Femur (tissue), 1 donor: ENCODE data around the gene CNGB1.
"Not testable (repeated sequence)": the region's sequence is repeated elsewhere in the genome, so short reads cannot be mapped to it uniquely, and the experiment has no call there.

Experiments
- DNase-seq: peaks from one replicate; pipeline ENCODE4 v3.0.0-alpha.2; 2017

CNGB1 gene

DNA sequence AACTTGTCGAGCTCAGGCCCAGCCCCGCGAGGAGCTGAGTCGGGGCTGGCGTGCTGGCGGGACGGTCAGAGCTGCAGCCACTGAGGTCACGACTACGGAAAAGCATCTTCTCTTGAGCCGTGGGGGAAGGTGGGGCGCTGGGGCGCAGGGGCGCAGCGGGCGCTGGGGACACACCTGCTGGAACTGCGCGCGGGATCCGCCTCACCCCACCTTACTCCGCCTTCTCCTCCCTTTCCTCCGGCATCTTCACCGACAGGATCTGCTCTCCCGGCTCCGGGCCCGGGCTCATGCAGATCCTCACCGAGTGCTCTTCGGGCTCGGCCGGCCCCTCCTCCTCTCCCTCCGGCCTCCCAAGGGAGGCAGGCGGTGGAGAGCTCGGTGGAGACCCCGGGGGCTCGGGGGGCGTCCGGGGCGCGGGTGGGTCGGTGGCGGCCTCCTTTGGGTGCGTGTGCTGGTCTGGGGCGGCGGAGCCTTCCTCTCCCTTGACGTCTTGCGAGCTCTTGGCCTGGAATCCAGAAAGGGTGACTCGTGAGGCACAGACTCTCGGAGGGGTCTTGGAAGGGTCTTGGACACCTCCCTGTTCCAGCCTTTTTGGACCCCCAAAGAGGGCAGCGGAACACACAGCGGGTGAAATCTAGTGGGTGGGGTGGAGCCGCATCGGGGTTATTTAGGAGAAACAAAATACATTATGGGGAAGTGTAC lies 86.8 kb downstream of the CNGB1 start:
- DNase-seq: no peak

DNA sequence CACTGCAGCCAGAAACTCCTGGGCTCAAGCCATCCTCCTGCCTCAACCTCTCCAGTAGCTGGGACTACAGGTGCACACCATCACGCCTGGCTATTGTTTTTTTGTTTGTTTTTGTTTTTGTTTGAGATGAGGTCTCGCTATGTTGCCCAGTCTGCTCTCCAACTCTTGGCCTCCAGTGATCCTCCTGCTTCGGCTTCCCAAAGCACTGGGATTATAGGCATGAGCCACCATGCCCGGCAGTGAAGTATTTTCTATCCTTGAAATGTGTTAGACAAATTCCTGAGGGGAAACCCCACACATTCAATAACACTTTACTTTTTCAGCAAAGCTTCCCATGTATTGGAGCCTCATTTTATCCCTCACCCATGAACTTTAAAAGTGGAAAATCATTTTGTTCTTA lies 87.4 kb downstream of the CNGB1 start:
- DNase-seq: no peak

DNA sequence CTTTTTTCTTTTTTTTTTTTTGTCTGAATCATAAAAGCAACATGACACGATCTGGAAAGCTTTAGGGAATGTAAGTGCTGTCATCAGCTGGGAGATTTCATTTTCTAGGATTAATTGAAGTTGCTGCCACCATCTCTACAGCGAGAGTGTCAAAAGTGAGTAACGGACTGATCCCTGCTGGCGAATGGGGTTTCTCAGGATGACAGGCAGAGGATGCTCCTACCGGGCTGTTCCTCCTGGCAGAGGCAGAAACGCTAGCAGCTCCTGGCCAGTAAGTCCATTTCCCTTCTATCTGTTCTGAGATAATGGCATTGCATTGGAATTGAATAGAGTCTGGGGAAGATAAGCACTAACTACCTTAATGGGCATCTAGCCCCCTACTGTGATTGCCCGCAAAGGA lies 88.1 kb downstream of the CNGB1 start:
- DNase-seq: no peak

DNA sequence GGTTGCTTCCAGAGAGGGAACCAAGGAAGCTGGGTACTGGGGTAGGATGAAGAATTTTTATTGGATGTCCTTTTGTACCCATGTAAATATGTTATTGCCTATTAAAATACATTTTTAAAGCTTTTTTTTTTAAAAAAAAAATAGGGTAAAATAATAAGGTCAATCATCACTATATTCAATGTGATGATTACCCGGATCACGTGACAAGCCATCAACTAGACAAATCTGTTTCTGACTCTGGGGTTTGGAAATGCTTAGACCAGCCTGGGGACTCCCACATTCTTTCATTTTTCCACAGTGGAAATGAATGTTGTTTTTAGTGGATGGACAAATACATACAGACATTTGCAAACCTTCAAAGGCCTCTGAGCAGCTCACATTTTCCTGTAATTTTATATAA lies 88.7 kb downstream of the CNGB1 start:
- no peak for DNase-seq

DNA sequence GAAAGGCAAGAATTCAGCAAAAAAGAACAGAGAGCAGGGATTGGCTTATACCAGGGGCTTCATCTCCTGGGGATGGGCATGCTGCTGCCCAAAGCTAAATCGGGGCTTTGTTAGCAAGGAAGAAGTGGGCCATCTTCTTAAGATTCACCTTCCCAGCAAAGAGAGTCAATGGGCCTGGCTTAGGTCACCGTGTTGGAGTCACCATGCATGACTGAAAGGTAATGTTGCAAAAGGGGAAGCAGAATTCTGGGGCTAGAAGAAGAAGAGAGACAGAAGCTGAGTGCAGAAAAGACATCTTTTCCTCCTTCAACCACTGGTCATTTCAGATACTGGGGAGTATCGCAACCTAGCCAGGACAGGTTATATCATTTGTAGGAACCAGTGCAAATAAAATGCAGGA lies 92.3 kb downstream of the CNGB1 start:
- no peak for DNase-seq

DNA sequence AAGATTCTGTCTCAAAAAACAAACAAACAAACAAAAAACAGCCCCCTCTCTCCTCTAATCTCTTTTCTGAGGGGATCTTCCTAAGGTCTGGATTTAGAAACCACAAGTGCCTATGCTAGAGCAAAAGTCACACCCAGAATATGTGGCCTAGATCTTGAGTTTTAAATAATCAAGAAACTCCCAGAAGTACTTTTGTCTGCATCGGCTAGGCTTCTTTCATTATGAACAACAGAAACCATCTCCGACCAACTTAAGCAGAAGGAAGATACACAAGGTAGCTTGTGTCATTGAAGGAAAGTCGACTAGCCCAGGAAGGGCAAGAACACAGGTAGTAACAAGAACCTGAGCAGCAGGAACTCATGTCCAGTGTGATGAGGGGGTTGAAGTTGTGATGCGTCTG lies 94.7 kb downstream of the CNGB1 start:
- no peak for DNase-seq

DNA sequence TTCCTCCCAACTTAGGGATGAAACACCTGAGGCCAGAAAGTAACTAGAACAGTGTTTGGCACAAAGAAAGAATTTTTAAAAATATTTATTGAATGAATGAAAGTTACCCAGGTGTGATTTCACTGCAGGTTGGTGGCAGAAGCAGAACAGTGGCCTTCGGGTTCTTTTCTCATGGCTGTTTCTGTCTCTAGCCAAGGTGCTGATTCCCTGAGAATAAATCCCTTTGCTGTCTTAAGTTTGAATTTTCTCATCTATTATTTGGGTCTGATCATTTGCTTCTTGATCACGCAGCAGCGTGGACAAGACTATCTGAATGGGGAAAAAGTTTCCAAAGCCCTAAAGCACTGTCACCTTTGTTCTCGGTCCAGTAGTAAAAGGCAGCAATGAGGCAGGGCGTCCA lies 95.6 kb downstream of the CNGB1 start:
- no peak for DNase-seq

DNA sequence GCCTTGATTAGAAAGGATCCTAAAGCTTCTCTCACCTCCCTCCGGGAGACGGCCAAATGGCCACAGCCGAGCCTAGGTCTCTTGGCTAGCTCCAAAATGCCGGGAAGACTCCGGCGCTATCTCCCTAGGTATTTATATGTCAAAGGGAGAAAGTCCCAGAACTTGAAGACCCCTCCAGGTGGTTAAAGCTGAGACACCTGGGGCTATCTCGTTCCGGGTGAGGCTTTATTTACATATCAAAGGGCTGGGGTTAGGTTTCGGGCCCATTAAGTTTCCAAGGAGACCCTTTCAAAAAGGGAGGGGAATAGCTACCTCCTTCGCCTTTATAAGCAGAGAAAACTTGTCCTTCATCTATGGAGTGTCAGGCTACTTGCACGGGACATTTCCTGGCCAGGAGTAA lies 97.7 kb downstream of the CNGB1 start:
- DNase-seq: no peak

DNA sequence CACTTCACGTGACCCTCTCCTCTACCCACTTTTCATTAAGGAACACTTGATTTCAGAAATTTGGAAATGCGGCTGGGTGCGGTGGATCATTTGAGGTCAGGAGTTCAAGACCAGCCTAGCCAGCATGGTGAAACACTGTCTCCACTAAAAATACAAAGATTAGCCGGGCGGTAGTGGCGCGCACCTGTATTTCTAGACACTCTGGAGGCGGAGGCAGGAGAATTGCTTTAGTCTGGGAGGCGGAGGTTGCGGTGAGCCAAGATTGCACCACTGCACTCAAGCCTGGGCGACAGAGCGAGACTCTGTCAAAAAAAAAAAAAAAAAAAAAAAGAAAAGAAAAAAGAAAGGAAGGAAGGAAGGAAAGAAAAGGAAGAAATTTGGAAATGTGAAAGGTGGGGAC lies 98.2 kb downstream of the CNGB1 start:
- DNase-seq: not testable (repeated sequence)

DNA sequence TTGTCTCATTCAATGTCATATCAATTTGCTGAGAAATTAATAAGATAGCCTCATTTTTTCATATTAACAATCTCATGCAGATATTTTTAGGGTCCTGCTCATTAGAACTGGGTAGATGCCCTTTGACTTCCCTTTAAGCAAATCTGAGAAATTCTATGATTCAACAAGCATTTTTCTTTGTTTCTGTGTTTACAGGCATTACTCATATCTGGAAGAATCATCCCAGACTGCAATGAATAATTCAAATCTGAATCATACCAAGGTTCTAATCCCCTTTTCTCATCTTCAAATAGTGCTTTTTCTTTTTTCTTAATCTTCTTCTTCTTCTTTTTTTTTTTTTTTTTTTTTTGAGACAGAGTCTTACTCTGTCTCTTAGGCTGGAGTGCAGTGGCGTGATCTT lies 99.5 kb downstream of the CNGB1 start:
- no peak for DNase-seq

DNA sequence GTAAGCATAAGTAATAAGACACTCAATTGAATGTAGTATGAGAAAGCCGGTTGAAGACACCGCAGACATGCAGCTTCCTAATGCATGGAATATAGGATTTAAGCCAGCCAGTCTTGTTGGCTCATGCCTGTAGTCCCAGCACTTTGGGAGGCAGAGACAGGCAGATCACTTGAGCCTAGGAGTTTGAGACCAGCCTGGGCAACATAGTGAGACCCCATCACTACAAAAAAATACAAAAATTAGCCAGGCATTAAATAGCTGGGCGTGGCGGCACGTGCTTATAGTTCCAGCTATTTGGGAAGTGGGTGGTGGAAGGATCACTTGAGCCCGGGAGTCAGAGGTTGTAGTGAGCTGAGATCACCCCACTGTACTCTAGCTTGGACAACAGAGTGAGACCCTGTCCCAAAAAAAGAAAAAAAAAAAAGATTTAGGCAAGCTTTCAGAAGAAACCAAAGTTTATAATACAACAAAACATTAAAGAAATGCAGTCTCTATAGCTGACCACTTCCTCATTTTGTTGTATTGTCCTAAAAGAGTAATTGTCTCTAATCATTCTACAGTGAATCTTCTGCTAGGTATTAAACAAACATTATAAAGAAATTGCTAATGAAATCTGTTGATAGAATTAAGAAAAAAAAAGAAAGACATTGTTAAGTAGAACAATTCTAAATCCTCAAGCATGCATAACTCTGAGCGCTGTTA lies 100.0 kb downstream of the CNGB1 start:
- no peak for DNase-seq

DNA sequence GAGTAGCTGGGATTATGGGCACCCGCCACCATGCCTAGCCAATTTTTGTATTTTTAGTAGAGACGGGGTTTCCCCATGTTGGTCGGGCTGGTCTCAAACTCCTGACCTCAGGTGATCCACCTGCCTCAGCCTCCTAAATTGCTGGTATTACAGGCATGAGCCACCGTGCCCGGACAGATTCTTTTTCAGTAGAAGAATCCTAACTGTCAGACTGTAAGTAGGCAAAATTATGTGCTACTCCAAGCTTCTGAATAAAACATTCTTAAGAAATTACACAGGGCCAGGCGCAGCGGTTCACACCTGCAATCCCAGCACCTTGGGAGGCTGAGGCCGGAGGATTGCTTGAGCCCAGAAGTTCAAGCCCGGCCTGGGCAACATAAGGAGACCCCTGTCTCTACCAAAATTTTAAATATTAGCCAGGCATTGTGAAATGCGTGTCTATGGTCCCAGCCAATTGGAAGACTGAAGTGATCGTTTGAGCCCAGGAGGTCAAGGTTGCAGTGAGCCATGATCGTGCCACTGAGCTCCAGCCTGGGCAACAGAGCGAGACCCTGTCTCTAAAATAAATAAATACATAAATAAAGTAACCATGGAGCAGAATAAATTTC lies 101.9 kb downstream of the CNGB1 start:
- no peak for DNase-seq

DNA sequence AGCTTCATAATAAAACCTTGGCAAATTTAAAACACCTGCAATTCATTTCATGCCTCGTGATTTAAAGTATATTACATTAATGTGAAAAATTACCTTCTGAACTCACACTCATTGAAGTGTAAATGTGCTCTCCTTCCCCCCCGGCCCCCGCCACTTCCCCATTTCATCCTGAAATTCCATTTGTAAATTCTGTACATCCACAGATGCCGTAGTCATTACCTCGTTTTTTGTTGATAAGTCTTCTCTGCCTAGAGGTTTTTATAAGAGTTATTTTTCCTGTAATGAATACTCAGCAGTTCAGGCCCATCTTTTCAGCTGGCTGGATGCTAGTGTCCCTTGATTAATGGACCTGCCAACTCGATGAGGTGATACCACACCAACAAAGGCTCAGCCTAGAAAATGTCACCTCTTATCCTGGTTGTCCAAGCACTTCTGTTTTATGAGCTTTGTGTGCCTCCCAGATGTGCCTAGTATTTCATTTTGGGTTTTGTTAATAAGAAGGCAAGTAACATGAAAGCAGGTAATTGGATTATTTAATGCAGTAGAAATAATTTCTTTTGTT lies 103.8 kb downstream of the CNGB1 start:
- DNase-seq: no peak

DNA sequence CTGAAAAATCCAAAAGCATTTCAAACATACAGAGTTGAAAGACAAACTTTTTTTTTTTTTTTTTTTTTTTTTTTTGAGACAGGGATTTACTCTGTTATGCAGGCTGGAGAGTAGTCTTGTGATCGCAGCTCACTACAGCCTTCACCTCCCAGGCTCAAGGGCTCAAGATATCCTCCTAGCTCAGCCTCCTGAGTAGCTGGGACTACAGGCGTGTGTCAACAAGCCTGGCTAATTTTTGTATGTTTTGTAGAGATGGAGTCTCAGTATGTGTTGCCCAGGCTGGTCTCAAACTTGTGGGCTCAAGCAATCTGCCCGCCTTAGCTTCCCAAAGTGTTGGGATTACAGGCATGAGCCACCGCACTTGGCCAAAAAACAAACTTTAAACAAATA lies 104.4 kb downstream of the CNGB1 start:
- DNase-seq: no peak

DNA sequence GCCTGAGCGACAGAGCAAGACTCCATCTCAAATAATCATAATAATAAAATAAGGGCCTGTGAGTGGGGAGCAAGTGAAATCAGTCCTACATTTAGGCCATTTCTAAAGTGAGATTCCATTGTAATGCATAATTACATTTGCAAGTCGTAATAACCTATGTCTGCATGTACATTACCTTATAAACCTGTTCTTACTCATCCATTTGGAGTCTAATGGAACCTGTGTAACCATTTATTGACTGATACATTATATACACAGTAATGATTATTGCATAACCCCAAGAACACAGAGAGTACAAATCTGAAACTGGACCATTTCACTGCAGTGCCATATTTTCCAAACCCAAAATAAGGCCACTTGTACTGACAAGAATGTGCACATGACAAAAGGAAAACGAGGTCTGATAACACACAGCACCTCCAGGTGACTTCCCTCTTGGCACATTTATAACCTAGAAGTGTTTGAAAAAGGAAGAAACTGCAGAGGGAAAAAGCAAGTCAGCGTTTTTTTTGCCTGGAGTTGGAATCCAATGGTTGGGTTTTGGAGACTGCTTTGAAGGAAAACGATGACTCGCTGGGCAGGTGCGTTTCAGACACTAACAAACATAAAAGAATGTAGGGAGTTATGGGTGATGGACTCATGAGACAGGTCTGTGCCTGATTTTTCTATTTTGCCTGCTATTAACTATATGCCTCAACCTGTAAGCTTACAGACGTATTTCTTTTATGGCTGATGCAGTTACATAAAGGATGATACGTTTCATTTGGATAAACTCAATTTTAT lies 105.0 kb downstream of the CNGB1 start:
- no peak for DNase-seq

DNA sequence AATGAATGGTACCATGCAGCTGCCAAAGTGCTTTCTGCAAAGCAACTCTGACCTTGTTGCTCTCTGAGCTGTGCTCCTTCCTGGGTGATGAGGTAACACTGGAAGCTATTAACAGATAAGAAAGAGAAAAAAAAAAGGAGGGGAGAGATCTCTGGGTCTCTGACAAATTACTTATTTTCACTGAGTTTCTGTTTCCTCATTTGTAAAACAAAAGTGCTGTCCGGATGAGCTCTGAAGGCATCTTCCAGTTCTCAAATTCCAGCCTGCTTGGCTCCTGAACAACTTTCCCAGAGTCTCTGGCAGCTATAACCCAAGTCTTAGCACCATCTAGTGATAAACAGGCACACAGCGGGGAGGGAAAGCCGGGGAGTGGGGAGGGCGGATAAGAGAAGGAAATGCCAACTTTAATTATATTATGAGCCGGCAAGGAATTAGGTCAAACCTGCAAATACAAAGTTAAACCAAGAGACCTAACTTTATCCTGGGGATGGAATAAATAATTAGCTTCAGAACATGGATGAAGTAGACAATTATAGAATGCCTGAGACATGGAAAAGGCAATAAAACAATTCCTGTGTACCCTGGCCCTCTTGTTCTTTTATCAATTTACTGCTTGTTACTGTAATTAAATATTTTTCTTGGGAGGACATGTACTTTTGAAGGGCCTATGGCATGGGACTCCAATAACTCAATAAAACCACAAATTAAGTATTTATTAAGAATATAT lies 107.3 kb downstream of the CNGB1 start:
- peak; percentile 83 for DNase-seq

DNA sequence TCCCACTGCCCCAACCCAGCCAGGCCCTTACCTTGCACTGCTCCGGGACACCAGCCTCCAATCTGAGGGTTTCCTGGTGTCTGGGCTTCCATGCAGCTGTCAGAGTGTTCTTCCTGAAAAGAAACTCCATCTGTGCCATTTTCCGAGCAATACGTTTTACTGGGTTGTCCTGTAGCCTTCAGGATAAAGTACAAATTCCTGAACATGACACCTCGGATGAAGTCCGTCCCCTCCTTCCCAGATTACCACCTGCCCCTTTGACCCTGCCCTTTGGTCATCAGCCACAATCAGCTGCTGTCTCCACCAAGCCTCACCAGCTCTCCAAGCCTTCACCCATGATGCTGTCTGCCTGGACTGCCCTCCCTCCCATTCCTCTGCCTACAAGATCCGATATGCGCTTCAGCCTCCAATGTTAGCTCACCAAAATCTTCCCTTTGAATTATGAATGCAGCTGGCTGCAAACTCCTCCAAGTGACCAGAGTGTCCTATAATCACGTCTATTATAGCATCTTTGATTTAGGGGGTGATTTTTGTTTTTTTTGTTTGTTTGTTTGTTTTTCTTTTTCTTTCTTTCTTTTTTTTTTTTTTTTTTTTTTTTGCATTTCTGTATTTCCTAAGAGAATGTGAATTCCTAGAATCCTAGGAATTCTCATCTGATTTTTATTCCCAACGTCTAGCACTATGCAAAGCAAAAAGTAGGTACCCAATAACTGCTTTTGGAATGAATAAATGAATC lies 108.1 kb downstream of the CNGB1 start:
- no peak for DNase-seq

DNA sequence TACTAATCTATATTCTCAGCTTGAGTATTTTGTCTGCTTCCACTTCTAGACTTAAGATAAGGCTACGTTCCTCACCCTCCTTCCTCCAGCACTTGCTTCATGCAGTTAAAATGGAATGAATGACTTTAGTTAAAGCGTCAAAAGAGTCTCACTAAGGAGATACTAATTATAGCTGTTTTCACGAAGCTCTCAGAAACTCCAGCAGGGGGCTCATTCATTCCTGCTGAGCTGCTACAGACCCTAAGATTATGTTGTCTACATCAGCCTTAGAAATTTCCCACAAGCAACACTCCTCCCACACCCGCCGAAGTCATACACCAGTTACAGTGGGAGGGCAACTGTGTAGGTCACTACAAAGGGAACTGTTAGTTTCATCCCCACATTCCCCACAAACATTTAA lies 111.6 kb downstream of the CNGB1 start:
- DNase-seq: no peak

DNA sequence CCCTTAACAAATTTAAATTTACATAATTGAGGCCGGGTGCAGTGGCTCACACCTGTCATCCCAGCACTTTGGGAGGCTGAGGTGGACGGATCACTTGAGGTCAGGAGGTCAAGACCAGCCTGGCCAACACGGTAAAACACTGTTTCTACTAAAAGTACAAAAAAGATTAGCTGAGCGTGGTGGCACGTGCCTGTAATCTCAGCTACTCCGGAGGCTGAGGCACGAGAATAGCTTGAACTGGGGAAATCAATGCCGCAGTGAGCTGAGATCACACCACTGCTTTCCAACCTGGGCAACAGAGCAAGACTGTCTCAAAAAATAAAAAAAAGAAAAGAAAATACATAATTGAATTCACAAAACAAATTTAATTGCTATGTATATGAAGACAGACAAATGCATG lies 112.3 kb downstream of the CNGB1 start:
- no peak for DNase-seq

DNA sequence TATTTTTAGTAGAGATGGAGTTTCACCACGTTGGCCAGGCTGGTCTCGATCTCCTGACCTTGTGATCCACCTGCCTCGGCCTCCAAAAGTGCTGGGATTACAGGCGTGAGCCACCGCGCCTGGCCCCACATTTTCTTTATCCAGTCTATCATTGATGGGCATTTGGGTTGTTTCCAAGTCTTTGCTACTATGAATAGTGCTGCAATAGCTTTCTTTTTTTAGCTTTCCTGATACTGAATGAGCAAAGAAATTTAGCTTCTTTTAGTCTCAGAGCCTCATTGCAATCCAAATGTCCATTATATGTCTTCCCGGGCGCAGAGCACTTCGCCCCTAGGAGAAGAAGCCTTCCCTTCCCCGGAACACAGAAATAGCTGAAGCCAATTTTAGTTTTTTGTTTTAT lies 112.9 kb downstream of the CNGB1 start:
- not testable (repeated sequence) for DNase-seq

DNA sequence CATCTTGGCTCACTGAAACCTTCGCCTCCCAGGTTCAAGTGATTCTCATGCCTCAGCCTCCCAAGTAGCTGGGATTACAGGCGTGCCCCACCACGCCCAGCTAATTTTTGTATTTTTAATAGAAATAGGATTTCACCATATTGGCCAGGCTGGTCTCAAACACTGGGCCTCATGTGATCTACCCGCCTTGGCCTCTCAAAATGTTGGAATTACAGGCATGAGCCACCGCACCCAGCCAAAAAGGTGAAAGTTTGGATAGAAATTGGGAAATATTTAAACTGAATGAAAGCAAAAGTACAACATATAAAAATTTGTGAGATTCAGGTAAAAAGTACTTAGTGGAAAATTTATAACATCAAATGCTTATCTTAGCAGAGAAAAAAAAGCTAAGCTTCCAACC lies 115.7 kb downstream of the CNGB1 start:
- no peak for DNase-seq

DNA sequence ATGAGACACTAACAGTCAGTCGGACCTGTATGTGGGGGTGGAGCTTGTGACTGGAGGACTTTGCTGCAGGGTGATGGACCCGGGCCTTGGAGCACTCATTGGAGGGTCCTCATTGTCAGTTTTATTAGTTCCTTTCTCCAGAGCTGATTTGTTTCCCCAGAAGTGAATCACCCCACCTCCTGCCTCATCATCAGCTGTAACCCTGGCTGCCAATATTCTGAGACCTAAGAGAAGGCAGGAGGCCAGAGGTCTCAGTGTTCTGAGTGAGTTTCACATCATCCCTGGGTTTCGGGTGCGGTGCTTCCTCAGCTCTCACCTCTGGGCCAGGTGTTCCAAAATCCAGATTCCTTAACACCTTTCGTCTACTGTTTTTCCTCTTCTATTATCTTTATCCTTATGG lies 118.7 kb downstream of the CNGB1 start:
- no peak for DNase-seq
